BE2C (cell line): ENCODE results near the gene NOVA2.

Experiments
- DNase-seq: peaks from one replicate; pipeline ENCODE4 v3.0.0-alpha.2; 2020
- H3K27me3 ChIP-seq: fragments of 250-450 bp; sonication (Bioruptor Pico); 2 replicates; pipeline ENCODE4 v1.5.1; 2020; ENCODE audit warnings: mild to moderate bottlenecking
- H3K36me3 ChIP-seq: fragments of 250-450 bp; sonication (Bioruptor Pico); 2 replicates; pipeline ENCODE4 v1.5.1; 2020; ENCODE audit warnings: mild to moderate bottlenecking
- H3K4me1 ChIP-seq: fragments of 250-450 bp; sonication (Bioruptor Pico); 2 replicates; pipeline ENCODE4 v1.5.1; 2020
- H3K4me3 ChIP-seq: 2 replicates; pipeline ENCODE4 v1.5.1; 2011; ENCODE audit warnings: low read depth, low read length
- H3K9me3 ChIP-seq: fragments of 250-450 bp; sonication (Bioruptor Pico); 2 replicates; pipeline ENCODE4 v1.5.1; 2020
- TF ChIP-seq, protein P1 (sequence below): IDR thresholded peaks from 2 replicates; pipeline ENCODE4 v1.5.1; 2012; ENCODE audit warnings: mild to moderate bottlenecking, low read depth, low read length

Gene NOVA2

DNA sequence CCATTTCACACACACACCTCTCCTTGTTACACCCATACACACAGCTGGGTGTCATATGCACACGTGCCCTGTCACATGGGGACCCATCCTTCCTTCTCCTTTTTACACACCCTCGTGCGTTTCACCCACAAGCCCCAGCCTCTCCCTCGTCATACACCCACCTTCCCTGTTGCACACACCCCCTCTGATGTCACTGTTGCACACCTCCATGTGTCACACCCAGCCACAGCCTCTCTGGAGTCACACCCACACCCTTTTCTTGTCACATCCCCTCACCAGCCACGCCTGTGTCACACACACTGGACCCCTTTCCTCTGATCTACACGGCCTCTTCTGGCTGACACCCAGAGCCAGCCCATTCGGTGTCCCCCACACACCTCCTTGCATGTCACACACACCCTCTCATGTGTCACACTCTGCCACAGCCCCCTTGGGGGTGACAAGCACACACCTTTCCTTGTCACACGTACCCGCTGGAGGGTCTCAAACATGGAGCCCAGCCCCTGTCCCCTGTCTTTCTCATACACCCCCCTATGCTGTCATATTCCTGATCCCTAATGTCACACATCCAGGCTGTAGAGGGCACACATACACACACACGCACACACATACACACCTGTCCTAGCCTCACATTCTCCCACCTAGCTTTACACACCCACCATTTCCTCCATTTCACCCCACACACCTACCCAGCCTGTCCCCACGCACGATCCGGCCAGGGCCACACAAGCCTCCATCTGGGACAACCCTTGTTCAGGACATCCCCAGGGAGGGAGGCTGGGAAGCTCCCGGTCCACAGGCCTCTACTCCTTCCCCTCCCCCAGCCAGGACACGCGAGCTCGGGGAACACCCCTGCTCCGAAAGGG lies 1.4 kb downstream of the NOVA2 start:
- no peaks in the 10 kb centered on the region for H3K9me3 ChIP-seq
- DNase-seq: no peak
- H3K36me3 ChIP-seq: no peaks in the 10 kb centered on the region
- peaks cover 4% of the 10 kb centered on the region for H3K4me1 ChIP-seq
- TF ChIP-seq, protein P1, sequence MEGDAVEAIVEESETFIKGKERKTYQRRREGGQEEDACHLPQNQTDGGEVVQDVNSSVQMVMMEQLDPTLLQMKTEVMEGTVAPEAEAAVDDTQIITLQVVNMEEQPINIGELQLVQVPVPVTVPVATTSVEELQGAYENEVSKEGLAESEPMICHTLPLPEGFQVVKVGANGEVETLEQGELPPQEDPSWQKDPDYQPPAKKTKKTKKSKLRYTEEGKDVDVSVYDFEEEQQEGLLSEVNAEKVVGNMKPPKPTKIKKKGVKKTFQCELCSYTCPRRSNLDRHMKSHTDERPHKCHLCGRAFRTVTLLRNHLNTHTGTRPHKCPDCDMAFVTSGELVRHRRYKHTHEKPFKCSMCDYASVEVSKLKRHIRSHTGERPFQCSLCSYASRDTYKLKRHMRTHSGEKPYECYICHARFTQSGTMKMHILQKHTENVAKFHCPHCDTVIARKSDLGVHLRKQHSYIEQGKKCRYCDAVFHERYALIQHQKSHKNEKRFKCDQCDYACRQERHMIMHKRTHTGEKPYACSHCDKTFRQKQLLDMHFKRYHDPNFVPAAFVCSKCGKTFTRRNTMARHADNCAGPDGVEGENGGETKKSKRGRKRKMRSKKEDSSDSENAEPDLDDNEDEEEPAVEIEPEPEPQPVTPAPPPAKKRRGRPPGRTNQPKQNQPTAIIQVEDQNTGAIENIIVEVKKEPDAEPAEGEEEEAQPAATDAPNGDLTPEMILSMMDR: no peak
- 0 out of 2 replicates have a peak, but pooled peaks cover 3% of the 10 kb centered on the region for H3K27me3 ChIP-seq
- peak overlapping the region; percentile 50 for H3K4me3 ChIP-seq

DNA sequence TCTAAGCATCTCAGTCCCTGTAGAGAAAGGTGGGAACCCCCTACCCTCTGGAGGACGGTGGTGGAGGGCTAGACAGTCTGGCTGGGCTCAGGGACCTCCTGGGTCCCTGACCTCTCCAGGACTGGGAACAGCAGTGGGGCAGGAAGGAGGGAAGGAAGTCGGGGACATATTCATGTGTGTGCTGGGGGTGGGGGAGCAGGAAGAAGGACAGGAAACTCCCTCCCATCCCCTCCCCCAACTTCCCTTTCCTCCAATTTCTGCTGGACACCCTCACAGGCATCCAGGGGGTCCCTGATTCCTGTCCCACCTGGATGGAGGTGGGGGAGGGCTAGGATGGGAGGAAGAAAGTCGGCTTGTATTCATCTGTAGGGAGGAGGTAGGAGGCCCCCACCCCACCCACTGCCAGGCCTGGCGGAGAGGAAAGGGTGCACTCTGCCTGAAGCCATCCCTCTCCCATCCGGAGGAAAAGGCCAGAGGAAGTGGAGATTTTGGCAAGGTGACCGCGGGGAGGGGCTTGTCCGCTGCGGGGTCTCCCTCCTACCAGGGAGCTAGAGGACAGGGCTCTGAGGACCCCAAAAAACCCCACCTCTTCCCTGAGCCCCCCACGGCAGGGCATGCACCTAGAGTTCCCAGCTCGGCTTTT lies 2.3 kb downstream of the NOVA2 start:
- Histone ChIP-seq H3K4me1 (peaks cover 4% of the 10 kb centered on the region), H3K9me3 (no peaks in the 10 kb centered on the region), H3K27me3 (0 out of 2 replicates have a peak, but pooled peaks cover 3% of the 10 kb centered on the region), H3K36me3 (no peaks in the 10 kb centered on the region), H3K4me3 (no peak overlapping the region)
- TF ChIP-seq, protein P1: no peak
- no peak for DNase-seq

DNA sequence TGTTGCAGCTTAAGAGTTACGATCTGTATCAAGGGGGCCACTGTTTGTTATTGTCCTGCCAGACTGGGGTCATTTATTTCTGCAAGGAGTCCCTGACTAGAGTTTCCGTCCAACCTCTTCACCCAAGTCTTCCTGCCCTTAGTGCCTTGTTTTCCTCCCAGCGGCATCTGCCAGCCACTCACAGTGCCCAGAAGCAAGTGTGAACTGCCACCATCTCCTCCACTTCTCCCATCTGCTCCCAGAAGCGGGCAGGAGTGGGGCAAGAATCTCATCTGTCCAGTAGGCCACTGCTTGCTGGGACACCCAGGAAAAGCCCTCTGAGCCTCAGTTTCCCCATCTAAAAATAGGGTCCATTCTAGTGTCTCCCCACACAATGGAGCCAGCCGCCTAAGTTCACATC lies 4.0 kb downstream of the NOVA2 start:
- peaks cover 4% of the 10 kb centered on the region for H3K4me1 ChIP-seq
- TF ChIP-seq, protein P1: no peak
- H3K27me3 ChIP-seq: 0 out of 2 replicates have a peak, but pooled peaks cover 3% of the 10 kb centered on the region

DNA sequence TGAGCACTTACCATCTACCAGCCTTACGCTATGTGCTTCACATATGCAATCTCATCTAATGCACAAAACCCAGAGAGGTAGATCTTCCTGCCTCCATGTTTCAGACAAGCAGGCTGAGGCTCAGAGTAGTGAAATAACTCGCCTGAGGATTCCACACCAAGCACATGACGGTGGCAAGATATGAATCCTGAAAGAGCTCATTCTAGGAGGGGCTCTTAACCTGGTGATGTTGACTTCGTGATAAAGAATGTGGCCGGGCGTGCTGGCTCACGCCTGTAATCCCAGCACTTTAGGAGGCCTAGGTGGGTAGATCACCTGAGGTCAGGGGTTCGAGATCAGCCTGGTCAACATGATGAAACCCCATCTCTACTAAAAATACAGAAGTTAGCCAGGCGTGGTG lies 5.0 kb downstream of the NOVA2 start:
- Histone ChIP-seq H3K4me1 (peaks cover 4% of the 10 kb centered on the region), H3K36me3 (no peaks in the 10 kb centered on the region), H3K27me3 (no peaks in the 10 kb centered on the region), H3K4me3 (no peak overlapping the region), H3K9me3 (no peaks in the 10 kb centered on the region)
- no peak for DNase-seq
- TF ChIP-seq, protein P1: no peak

More for the DNA sequence above, 4.0 kb downstream of the NOVA2 start:
- DNase-seq: no peak
- Histone ChIP-seq H3K36me3 (no peaks in the 10 kb centered on the region), H3K4me3 (no peak overlapping the region), H3K9me3 (no peaks in the 10 kb centered on the region)

DNA sequence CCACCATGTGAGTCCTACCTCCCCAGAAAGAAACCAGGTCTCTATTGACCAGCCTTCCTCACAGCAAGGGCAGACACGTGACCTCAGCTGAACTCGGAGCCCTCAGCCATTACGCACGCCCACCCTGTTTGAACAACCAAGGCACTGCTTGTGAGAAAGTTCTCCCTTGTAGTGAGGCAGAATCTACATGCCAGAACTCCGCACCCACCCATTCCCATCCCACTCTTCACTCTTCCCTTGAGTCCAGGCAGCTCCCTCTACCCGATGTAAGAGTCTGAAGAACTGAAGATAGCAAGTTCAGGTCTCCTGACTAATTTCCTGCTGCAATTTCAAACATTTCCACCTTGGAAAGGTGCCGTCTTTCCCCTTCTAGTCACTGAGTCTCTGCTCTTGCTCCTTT lies 6.4 kb downstream of the NOVA2 start:
- TF ChIP-seq, protein P1: no peak
- H3K36me3 ChIP-seq: no peaks in the 10 kb centered on the region
- no peak overlapping the region for H3K4me3 ChIP-seq
- no peaks in the 10 kb centered on the region for H3K9me3 ChIP-seq
- no peaks in the 10 kb centered on the region; the same call in 1 of the 2 replicates for H3K4me1 ChIP-seq
- no peak for DNase-seq
- H3K27me3 ChIP-seq: no peaks in the 10 kb centered on the region

DNA sequence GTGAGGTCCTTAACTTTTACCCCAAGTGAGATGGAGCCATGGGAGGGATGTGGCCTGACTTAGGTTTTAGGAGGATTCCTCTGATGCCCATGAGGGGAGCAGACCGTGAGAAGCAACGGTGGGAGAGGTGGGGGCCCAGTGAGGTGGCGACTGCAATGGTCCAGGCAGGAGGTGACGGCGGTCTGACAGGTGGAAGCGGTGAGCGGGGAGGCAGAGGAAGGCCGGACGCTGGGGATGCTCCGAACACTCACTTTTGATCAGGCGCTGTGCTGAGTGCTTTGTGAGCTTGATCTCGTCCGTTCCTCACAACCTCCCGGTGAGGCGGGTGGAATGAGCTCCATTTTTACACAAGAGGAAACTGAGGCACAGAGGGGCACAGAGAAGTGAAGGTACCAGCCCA lies 11.6 kb downstream of the NOVA2 start:
- Histone ChIP-seq H3K36me3 (no peaks in the 10 kb centered on the region; the same call in 1 of the 2 replicates), H3K9me3 (no peaks in the 10 kb centered on the region), H3K27me3 (no peaks in the 10 kb centered on the region), H3K4me3 (no peak overlapping the region), H3K4me1 (no peaks in the 10 kb centered on the region)
- TF ChIP-seq, protein P1: no peak
- no peak for DNase-seq
